Muscle layer of duodenum (tissue), 2 donors: ENCODE data around the gene MAN2A2.

Experiments
- H3K27ac ChIP-seq: one replicate; pipeline ENCODE4 v1.7.0; 2013; ENCODE audit warnings: mild to moderate bottlenecking, low read length
- H3K27me3 ChIP-seq: one replicate; pipeline ENCODE4 v1.7.0; 2013; ENCODE audit warnings: low read depth, mild to moderate bottlenecking, control low read depth, low read length
- H3K36me3 ChIP-seq, 2 donors: one replicate each; pipeline ENCODE4 v1.7.0; 2013; ENCODE audit warnings: low read length in 2 of 2, control low read depth in 1 of 2, mild to moderate bottlenecking in 1 of 2; ENCODE audit not compliant: insufficient read depth in 2 of 2, control insufficient read depth in 1 of 2
- H3K4me1 ChIP-seq, 2 donors: one replicate each; pipeline ENCODE4 v1.7.0; 2013; ENCODE audit warnings: low read length in 2 of 2, mild to moderate bottlenecking in 2 of 2, control low read depth in 1 of 2, moderate library complexity in 1 of 2; ENCODE audit not compliant: insufficient read depth in 2 of 2, control insufficient read depth in 1 of 2
- H3K4me3 ChIP-seq, 2 donors: one replicate each; pipeline ENCODE4 v1.7.0; 2013; ENCODE audit warnings: low read length in 2 of 2, low read depth in 1 of 2, mild to moderate bottlenecking in 1 of 2
- H3K9me3 ChIP-seq, 2 donors: one replicate each; pipeline ENCODE4 v1.7.0; 2013; ENCODE audit warnings: low read length in 2 of 2, control low read depth in 1 of 2, mild to moderate bottlenecking in 1 of 2; ENCODE audit not compliant: control insufficient read depth in 1 of 2
- donor health status: healthy.

MAN2A2 gene

GRCh38 chr15:90967206-90967605, 64.1 kb downstream of the MAN2A2 start:
- Histone ChIP-seq H3K4me1 (no peaks in the 10 kb centered on the region), H3K4me3 (no peak overlapping the region), H3K36me3 (peaks cover 5 to 21% of the 10 kb centered on the region in 2 donors), H3K27ac (no peak overlapping the region), H3K27me3 (no peaks in the 10 kb centered on the region), H3K9me3 (no peaks in the 10 kb centered on the region)

DNA sequence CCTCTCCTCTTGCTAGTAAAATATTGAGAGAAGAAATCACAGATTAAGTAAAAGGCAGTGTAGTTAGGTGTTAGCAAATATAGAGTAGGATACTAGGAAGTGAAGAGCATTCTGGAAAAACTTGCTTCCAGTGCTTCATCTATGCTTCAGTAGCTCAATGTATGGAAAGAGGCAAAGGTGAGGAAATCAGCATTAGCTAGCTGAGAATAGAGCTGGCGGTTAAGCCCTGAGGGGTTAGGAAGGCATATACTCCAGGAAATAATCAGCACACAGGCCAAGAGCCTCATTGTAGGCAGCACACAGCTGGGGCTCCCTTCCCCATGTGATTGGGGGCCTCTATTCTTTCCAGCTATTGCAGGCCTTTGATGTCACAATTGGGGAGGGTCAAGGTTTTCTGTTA, 65.3 kb downstream of the MAN2A2 start:
- Histone ChIP-seq H3K36me3 (peaks cover 5 to 13% of the 10 kb centered on the region in 2 donors), H3K27ac (no peak overlapping the region), H3K4me1 (no peaks in the 10 kb centered on the region), H3K27me3 (no peaks in the 10 kb centered on the region), H3K4me3 (no peak overlapping the region), H3K9me3 (no peaks in the 10 kb centered on the region)

GRCh38 chr15:90970274-90970673, 67.2 kb downstream of the MAN2A2 start:
- no peaks in the 10 kb centered on the region for H3K9me3 ChIP-seq
- H3K36me3 ChIP-seq: peaks cover 5 to 13% of the 10 kb centered on the region in 2 donors

DNA sequence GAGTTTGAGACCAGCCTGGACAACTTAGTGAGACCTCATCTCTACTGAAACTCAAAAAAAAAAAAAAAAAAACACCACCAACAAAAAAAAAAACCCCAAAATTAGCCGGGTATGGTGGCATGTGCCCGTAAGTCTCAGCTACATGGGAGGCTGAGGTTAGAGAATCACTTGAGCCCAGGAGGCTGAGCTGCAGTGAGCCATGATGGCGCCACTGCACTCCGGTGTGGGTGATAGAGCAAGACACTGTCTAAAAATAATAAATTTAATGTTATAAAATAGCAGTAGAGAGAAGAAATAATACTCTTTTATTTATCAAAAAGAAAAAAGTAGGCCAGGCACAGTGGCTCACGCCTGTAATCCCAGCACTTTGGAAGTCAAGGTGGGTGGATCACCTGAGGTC, 69.0 kb downstream of the MAN2A2 start:
- Histone ChIP-seq H3K36me3 (peaks cover 0 to 1% of the 10 kb centered on the region in 2 donors), H3K4me3 (no peak overlapping the region), H3K4me1 (no peaks in the 10 kb centered on the region), H3K27me3 (no peaks in the 10 kb centered on the region), H3K27ac (no peak overlapping the region), H3K9me3 (no peaks in the 10 kb centered on the region)

More at GRCh38 chr15:90970274-90970673, 67.2 kb downstream of the MAN2A2 start:
- Histone ChIP-seq H3K27me3 (no peaks in the 10 kb centered on the region), H3K4me3 (no peak overlapping the region), H3K4me1 (no peaks in the 10 kb centered on the region), H3K27ac (no peak overlapping the region)
